Measurements from ENCODE around the gene NAA50.

NAA50 gene

GRCh38 chr3:113684271-113684819, 61.7 kb downstream of the NAA50 start:
- no peak for DNase-seq (ENCODE audit: extremely low read depth, insufficient read length)
- H3K36me3 ChIP-seq (ENCODE audit: control insufficient read depth, insufficient read depth, low read length) = no peaks in the 10 kb centered on the region; the same call in 1 of the 2 replicates
- H3K27me3 ChIP-seq (replicated peaks; ENCODE audit: control insufficient read depth, insufficient read depth, low read length) = no peaks in the 10 kb centered on the region
- TF ChIP-seq, protein P1, sequence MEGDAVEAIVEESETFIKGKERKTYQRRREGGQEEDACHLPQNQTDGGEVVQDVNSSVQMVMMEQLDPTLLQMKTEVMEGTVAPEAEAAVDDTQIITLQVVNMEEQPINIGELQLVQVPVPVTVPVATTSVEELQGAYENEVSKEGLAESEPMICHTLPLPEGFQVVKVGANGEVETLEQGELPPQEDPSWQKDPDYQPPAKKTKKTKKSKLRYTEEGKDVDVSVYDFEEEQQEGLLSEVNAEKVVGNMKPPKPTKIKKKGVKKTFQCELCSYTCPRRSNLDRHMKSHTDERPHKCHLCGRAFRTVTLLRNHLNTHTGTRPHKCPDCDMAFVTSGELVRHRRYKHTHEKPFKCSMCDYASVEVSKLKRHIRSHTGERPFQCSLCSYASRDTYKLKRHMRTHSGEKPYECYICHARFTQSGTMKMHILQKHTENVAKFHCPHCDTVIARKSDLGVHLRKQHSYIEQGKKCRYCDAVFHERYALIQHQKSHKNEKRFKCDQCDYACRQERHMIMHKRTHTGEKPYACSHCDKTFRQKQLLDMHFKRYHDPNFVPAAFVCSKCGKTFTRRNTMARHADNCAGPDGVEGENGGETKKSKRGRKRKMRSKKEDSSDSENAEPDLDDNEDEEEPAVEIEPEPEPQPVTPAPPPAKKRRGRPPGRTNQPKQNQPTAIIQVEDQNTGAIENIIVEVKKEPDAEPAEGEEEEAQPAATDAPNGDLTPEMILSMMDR (IDR thresholded peaks at IDR 0.05; ENCODE audit: insufficient read depth, low read length, poor library complexity, severe bottlenecking) = no peak
- H3K4me3 ChIP-seq (replicated peaks; ENCODE audit: low read depth, low read length) = no peak overlapping the region

DNA sequence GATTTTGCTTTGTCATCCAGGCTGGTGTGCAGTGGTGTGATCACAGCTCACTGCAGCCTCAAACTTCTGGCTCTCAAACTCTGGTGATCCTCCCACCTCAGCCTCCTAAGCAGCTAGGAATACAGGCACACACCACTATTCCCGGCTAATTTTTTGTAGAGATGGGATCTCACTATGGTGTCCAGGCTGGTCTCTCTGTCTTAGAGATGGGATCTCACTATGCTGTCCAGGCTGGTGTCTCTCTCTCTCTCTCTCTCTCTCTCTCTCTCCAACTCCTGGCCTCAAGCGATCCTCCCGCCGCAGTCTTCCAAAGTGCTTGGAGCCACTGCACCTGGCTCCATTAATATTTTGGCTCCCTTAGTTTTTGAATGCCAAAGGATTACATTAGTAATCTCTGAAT, 67.3 kb downstream of the NAA50 start:
- no peak for DNase-seq (ENCODE audit: extremely low read depth, insufficient read length)
- TF ChIP-seq, protein P1 (IDR thresholded peaks at IDR 0.05; ENCODE audit: insufficient read depth, low read length, poor library complexity, severe bottlenecking) = no peak
- H3K36me3 ChIP-seq (ENCODE audit: control insufficient read depth, insufficient read depth, low read length) = 0 out of 2 replicates have a peak, but pooled peaks cover 1% of the 10 kb centered on the region
- no peak overlapping the region for H3K4me3 ChIP-seq (replicated peaks; ENCODE audit: low read depth, low read length)
- no peaks in the 10 kb centered on the region for H3K27me3 ChIP-seq (replicated peaks; ENCODE audit: control insufficient read depth, insufficient read depth, low read length)

GRCh38 chr3:113677737-113678136, 68.3 kb downstream of the NAA50 start:
- Histone ChIP-seq H3K36me3 (ENCODE audit: control insufficient read depth, insufficient read depth, low read length) (0 out of 2 replicates have a peak, but pooled peaks cover 1% of the 10 kb centered on the region), H3K4me3 (replicated peaks; ENCODE audit: low read depth, low read length) (no peak overlapping the region), H3K27me3 (replicated peaks; ENCODE audit: control insufficient read depth, insufficient read depth, low read length) (no peaks in the 10 kb centered on the region)
- DNase-seq (ENCODE audit: extremely low read depth, insufficient read length) = no peak
- TF ChIP-seq, protein P1 (IDR thresholded peaks at IDR 0.05; ENCODE audit: insufficient read depth, low read length, poor library complexity, severe bottlenecking) = no peak

- TF ChIP-seq, protein P1 (IDR thresholded peaks at IDR 0.05; ENCODE audit: insufficient read depth, low read length, poor library complexity, severe bottlenecking) = no peak
- Histone ChIP-seq H3K27me3 (replicated peaks; ENCODE audit: control insufficient read depth, insufficient read depth, low read length) (no peaks in the 10 kb centered on the region), H3K36me3 (ENCODE audit: control insufficient read depth, insufficient read depth, low read length) (peaks cover 1% of the 10 kb centered on the region; the same call in 1 of the 2 replicates), H3K4me3 (replicated peaks; ENCODE audit: low read depth, low read length) (no peak overlapping the region)
- no peak for DNase-seq (ENCODE audit: extremely low read depth, insufficient read length)
Observed at GRCh38 chr3:113676261-113676660, 69.8 kb downstream of the NAA50 start.

GRCh38 chr3:113673593-113673992, 72.5 kb downstream of the NAA50 start:
- peaks cover 1% of the 10 kb centered on the region; the same call in 1 of the 2 replicates for H3K36me3 ChIP-seq (ENCODE audit: control insufficient read depth, insufficient read depth, low read length)
- TF ChIP-seq, protein P1 (IDR thresholded peaks at IDR 0.05; ENCODE audit: insufficient read depth, low read length, poor library complexity, severe bottlenecking) = no peak
- no peak for DNase-seq (ENCODE audit: extremely low read depth, insufficient read length)
- no peaks in the 10 kb centered on the region for H3K27me3 ChIP-seq (replicated peaks; ENCODE audit: control insufficient read depth, insufficient read depth, low read length)
- no peak overlapping the region for H3K4me3 ChIP-seq (replicated peaks; ENCODE audit: low read depth, low read length)

DNA sequence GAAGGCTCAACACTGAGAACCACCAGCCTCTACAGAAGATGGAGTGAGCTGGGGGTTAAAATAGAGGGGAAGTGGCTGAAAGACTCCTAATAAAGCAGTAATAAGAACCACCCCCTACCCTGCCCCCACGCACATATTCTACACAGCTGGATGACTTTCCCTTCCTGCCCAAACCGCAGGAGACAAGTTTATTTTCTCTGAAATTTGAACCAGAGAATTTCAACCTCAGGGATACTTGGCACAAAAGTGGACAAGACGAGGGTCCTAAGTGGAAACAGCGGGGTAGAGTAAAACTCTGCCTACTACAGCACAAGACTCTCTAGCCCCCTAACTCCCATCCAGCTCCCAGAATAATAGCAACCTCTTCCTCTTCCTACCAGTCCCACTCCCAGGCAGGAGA, 78.0 kb downstream of the NAA50 start:
- no peak for DNase-seq (ENCODE audit: extremely low read depth, insufficient read length)
- Histone ChIP-seq H3K4me3 (replicated peaks; ENCODE audit: low read depth, low read length) (no peak overlapping the region), H3K27me3 (replicated peaks; ENCODE audit: control insufficient read depth, insufficient read depth, low read length) (no peaks in the 10 kb centered on the region), H3K36me3 (ENCODE audit: control insufficient read depth, insufficient read depth, low read length) (peaks cover 2% of the 10 kb centered on the region; the same call in 1 of the 2 replicates)
- TF ChIP-seq, protein P1 (IDR thresholded peaks at IDR 0.05; ENCODE audit: insufficient read depth, low read length, poor library complexity, severe bottlenecking) = no peak
